ENCODE results near the gene CLIC2.
"Not testable (repeated sequence)": the region's sequence is repeated elsewhere in the genome, so short reads cannot be mapped to it uniquely, and the experiment has no call there.

DNA sequence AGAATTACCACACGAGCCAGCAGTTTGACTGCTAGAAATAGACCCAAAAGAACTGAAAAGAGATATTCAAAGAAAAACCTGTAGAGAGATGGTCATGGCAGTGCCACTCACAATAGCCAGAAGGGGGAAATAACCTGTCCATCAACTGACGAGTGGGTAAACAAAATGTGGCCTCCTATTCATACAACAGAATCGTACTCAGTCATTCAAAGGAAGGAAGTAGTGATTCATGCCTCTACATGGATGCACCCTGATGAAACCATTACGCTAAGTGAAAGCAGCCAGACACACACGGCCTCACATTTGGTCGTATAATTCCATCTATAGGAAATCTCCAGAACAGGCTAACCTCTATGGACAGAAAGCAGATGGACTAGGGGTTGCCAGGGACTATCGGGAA lies 45.4 kb upstream of the CLIC2 start:
- TF ChIP-seq YY1 (IDR thresholded peaks at IDR 0.05; ENCODE audit: insufficient read depth, insufficient read length); SUZ12 (IDR thresholded peaks at IDR 0.05; ENCODE audit: extremely low read depth, insufficient read depth, insufficient read length): not testable (repeated sequence)
